Measurements from ENCODE around the gene NCKAP5L.

Gene NCKAP5L

GRCh38 chr12:49821373-49822287, 6.6 kb downstream of the NCKAP5L start:
- DNase-seq, result no peak

GRCh38 chr12:49819786-49820185, 8.4 kb downstream of the NCKAP5L start:
- no peak for DNase-seq

GRCh38 chr12:49818241-49818895, 9.8 kb downstream of the NCKAP5L start:
- DNase-seq, result no peak

- DNase-seq, result no peak
These were observed 15.1 kb downstream of the NCKAP5L start for GRCh38 chr12:49813131-49813530.

GRCh38 chr12:49811961-49812401, 16.2 kb downstream of the NCKAP5L start:
- DNase-seq, result no peak

- no peak for DNase-seq
These were observed 17.1 kb downstream of the NCKAP5L start for GRCh38 chr12:49811136-49811535.

- no peak for DNase-seq
These were observed 18.3 kb downstream of the NCKAP5L start for GRCh38 chr12:49809906-49810389.

GRCh38 chr12:49809381-49809905, 18.8 kb downstream of the NCKAP5L start:
- DNase-seq, result no peak

GRCh38 chr12:49808686-49809380, 19.4 kb downstream of the NCKAP5L start:
- DNase-seq, result no peak

- no peak for DNase-seq
These were observed 20.1 kb downstream of the NCKAP5L start for GRCh38 chr12:49807991-49808580.

GRCh38 chr12:49806877-49807276, 21.3 kb downstream of the NCKAP5L start:
- DNase-seq, result no peak

GRCh38 chr12:49806321-49806813, 21.8 kb downstream of the NCKAP5L start:
- DNase-seq, result no peak

GRCh38 chr12:49805409-49805808, 22.8 kb downstream of the NCKAP5L start:
- DNase-seq, result no peak

GRCh38 chr12:49804821-49805220, 23.4 kb downstream of the NCKAP5L start:
- no peak for DNase-seq

- DNase-seq, result no peak
These were observed 24.3 kb downstream of the NCKAP5L start for GRCh38 chr12:49803693-49804450.

- DNase-seq, result no peak
These were observed 26.8 kb downstream of the NCKAP5L start for GRCh38 chr12:49801141-49802063.

GRCh38 chr12:49800421-49801140, 27.6 kb downstream of the NCKAP5L start:
- DNase-seq, result no peak

- DNase-seq, result no peak
These were observed 29.3 kb downstream of the NCKAP5L start for GRCh38 chr12:49798934-49799333.

- DNase-seq, result no peak
These were observed 30.0 kb downstream of the NCKAP5L start for GRCh38 chr12:49798248-49798647.

GRCh38 chr12:49797449-49797776, 30.8 kb downstream of the NCKAP5L start:
- DNase-seq, result no peak

Data from NCI-H446 treated with DMSO at 0.1 percent for 48 hours (cell line).